HG02852 (cell line): Measurements from ENCODE around the gene PCDHGA2.
"Not testable (repeated sequence)": the region's sequence is repeated elsewhere in the genome, so short reads cannot be mapped to it uniquely, and the experiment has no call there.

Experiments used
- ATAC-seq: cut with Tn5 transposase; IDR thresholded peaks from one replicate; pipeline ENCODE4 v1.9.1; 2021; ENCODE audit warnings: mild to moderate bottlenecking, moderate library complexity; ENCODE audit not compliant: unreplicated experiment

The PCDHGA2 gene

GRCh38 chr5:141338538-141339306 lies at the start of gene PCDHGA2:
PCDHGA2 (plus strand) TSS chr5:141338760.
- no peak for ATAC-seq

- no peak for ATAC-seq
Observed at GRCh38 chr5:141298376-141298775, 40.2 kb upstream of the PCDHGA2 start.

GRCh38 chr5:141303756-141304155 lies 34.8 kb upstream of the PCDHGA2 start, which contains the start of gene SLC25A2:
SLC25A2 (minus strand) TSS chr5:141304049; CDS start chr5:141303865, 184 bp downstream.
- ATAC-seq: no peak

GRCh38 chr5:141306630-141307029 lies 31.9 kb upstream of the PCDHGA2 start:
- ATAC-seq: no peak

GRCh38 chr5:141313711-141314110 lies 24.8 kb upstream of the PCDHGA2 start:
- no peak for ATAC-seq

- ATAC-seq: not testable (repeated sequence)
Observed at GRCh38 chr5:141316963-141317362, 21.6 kb upstream of the PCDHGA2 start.

GRCh38 chr5:141319202-141319601 lies 19.4 kb upstream of the PCDHGA2 start:
- ATAC-seq: no peak

- ATAC-seq: no peak
Observed at GRCh38 chr5:141319699-141320098, 18.9 kb upstream of the PCDHGA2 start.

- peak; percentile 92 for ATAC-seq
Observed at GRCh38 chr5:141320225-141321169, 18.1 kb upstream of the PCDHGA2 start, which contains the start of gene TAF7. TAF7 (minus strand) TSS chr5:141320784; CDS start chr5:141320044, 740 bp downstream.

GRCh38 chr5:141322261-141322660 lies 16.3 kb upstream of the PCDHGA2 start:
- peak; percentile 13 for ATAC-seq

GRCh38 chr5:141326088-141326854 lies 12.3 kb upstream of the PCDHGA2 start:
- peak; percentile 80 for ATAC-seq

GRCh38 chr5:141328231-141328630 lies 10.3 kb upstream of the PCDHGA2 start:
- no peak for ATAC-seq

- no peak for ATAC-seq
Observed at GRCh38 chr5:141330299-141331080, 8.1 kb upstream of the PCDHGA2 start, which contains the start of gene PCDHGA1. PCDHGA1 (plus strand) TSS chr5:141330514.

GRCh38 chr5:141332571-141332970 lies 6.0 kb upstream of the PCDHGA2 start:
- ATAC-seq: not testable (repeated sequence)

- ATAC-seq: not testable (repeated sequence)
Observed at GRCh38 chr5:141340781-141341354, 2.3 kb downstream of the PCDHGA2 start.

- no peak for ATAC-seq
Observed at GRCh38 chr5:141342773-141343172, 4.2 kb downstream of the PCDHGA2 start.

GRCh38 chr5:141343242-141343952 lies 4.8 kb downstream of the PCDHGA2 start, which contains the start of gene PCDHGA3:
PCDHGA3 (plus strand) TSS chr5:141343829; CDS start chr5:141344034, 205 bp downstream.
- ATAC-seq: no peak

- no peak for ATAC-seq
Observed at GRCh38 chr5:141343953-141344463, 5.4 kb downstream of the PCDHGA2 start.
